Measurements from ENCODE around the gene ATAD5.

- TF ChIP-seq, protein P1, sequence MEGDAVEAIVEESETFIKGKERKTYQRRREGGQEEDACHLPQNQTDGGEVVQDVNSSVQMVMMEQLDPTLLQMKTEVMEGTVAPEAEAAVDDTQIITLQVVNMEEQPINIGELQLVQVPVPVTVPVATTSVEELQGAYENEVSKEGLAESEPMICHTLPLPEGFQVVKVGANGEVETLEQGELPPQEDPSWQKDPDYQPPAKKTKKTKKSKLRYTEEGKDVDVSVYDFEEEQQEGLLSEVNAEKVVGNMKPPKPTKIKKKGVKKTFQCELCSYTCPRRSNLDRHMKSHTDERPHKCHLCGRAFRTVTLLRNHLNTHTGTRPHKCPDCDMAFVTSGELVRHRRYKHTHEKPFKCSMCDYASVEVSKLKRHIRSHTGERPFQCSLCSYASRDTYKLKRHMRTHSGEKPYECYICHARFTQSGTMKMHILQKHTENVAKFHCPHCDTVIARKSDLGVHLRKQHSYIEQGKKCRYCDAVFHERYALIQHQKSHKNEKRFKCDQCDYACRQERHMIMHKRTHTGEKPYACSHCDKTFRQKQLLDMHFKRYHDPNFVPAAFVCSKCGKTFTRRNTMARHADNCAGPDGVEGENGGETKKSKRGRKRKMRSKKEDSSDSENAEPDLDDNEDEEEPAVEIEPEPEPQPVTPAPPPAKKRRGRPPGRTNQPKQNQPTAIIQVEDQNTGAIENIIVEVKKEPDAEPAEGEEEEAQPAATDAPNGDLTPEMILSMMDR (IDR thresholded peaks at IDR 0.05) = no peak
- TF ChIP-seq POLR2A (IDR thresholded peaks at IDR 0.05) (no peak), POLR2AphosphoS5 (IDR thresholded peaks at IDR 0.05) (no peak), EP300 (IDR thresholded peaks at IDR 0.05; ENCODE audit: low read depth) (no peak)
Observed at GRCh38 chr17:30920282-30920681, 88.5 kb downstream of the ATAD5 start.
